ENCODE measurements around the gene COL6A2. TPM values are rescaled to one million over a fixed set of nuclear protein-coding genes. Genes with fewer than 3 reads are reported as not detected.

COL6A2 gene
- total and polyA plus RNA-seq, 2 experiments from 2014 or later, result 650 to 1,939 TPM

- Histone ChIP-seq H3K79me2 (ENCODE audit: insufficient read depth) (no peaks in the 10 kb centered on the region), H3K27me3 (replicated peaks; ENCODE audit: insufficient read depth) (no peaks in the 10 kb centered on the region), H4K20me1 (ENCODE audit: insufficient read depth) (no peaks in the 10 kb centered on the region), H3K9me3 (ENCODE audit: low read depth) (no peaks in the 10 kb centered on the region), H3K9ac (no peak overlapping the region), H3K27ac (no peak overlapping the region), H2AFZ (peak overlapping the region; percentile 55; the same call in 1 of the 2 replicates), H3K36me3 (ENCODE audit: low read depth) (no peaks in the 10 kb centered on the region), H3K4me2 (ENCODE audit: unreplicated experiment) (peak overlapping the region; percentile 16), H3K4me3 (0 out of 2 replicates have a peak overlapping the region, but pooled peaks have one; percentile 21), H3F3A (ENCODE audit: insufficient read depth) (peaks cover 6% of the 10 kb centered on the region; the same call in 1 of the 2 replicates), H3K4me1 (ENCODE audit: insufficient read depth) (no peaks in the 10 kb centered on the region), H3K9me2 (ENCODE audit: insufficient read depth) (no peaks in the 10 kb centered on the region)
- peak; percentile 67 for DNase-seq
- WGBS, 2 experiments (ENCODE audit: low coverage in 1 of 2, low lambda C conversion rate in 2 of 2, missing lambda C conversion rate in 2 of 2), result 33 to 40% methylated on average over 19 to 33 of the region's 33 CpGs
- TF ChIP-seq EZH2phosphoT487 (IDR thresholded peaks at IDR 0.05; ENCODE audit: insufficient read depth, low read depth) (no peak), EZH2 (IDR thresholded peaks at IDR 0.05; ENCODE audit: insufficient read depth, poor library complexity, severe bottlenecking) (no peak)
- in situ Hi-C loops (cut with MboI), result no loop called here
Observed at GRCh38 chr21:46153247-46154154, 55.6 kb downstream of the COL6A2 start.

DNA sequence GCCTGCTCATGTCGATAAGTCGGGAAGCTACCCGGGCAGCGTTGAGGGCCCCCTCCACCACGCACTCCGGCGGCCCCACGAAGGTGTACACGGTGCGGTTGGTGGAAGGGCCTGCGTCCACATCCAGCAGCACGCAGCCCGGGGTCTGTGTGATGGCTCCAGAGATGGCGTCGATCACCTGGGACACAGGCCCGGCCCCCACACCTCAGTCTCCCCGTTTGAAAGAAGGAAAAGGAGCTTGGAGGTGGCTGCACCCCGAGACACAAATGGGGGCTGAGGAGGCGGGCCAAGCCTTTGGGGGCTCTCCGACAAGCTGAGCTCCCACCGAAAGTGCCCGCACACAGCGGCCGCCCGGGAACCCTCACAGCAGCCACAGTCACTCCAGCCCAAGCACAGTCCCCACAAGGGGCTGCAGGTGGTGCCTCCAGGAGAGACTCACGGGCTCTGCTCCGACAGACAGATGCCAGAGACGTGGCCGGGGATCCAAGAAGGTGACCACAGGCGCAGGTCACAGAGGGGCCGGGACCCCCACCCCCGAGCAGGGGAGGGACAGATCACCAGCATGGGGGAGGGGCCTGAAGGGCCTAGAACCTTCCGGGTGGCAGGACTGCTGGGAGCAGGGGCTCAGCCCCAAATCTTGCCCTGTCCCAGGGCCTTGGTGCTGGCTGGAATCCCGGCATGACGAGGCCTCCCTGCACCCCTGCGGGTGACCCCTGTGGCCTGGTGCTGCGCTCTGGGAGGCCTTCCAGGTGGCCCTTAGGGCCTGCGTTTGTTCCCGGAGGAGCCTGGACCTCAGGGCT is 56.4 kb downstream of the COL6A2 start:
- H3K27me3 ChIP-seq (replicated peaks; ENCODE audit: insufficient read depth), result no peaks in the 10 kb centered on the region

GRCh38 chr21:46154955-46155513 is 57.1 kb downstream of the COL6A2 start:
- Histone ChIP-seq H3K4me3 (no peak overlapping the region), H3K9me3 (ENCODE audit: low read depth) (no peaks in the 10 kb centered on the region), H3K4me2 (ENCODE audit: unreplicated experiment) (no peak overlapping the region), H2AFZ (no peak overlapping the region), H3K79me2 (ENCODE audit: insufficient read depth) (no peaks in the 10 kb centered on the region), H3K4me1 (ENCODE audit: insufficient read depth) (no peaks in the 10 kb centered on the region), H4K20me1 (ENCODE audit: insufficient read depth) (no peaks in the 10 kb centered on the region), H3K27me3 (replicated peaks; ENCODE audit: insufficient read depth) (no peaks in the 10 kb centered on the region), H3K9me2 (ENCODE audit: insufficient read depth) (no peaks in the 10 kb centered on the region), H3K36me3 (ENCODE audit: low read depth) (no peaks in the 10 kb centered on the region), H3F3A (ENCODE audit: insufficient read depth) (no peaks in the 10 kb centered on the region), H3K27ac (no peak overlapping the region), H3K9ac (no peak overlapping the region)
- WGBS, 2 experiments (ENCODE audit: low coverage in 1 of 2, low lambda C conversion rate in 2 of 2, missing lambda C conversion rate in 2 of 2), result 83 to 85% methylated on average over 16 of the region's 16 CpGs
- TF ChIP-seq EZH2 (IDR thresholded peaks at IDR 0.05; ENCODE audit: insufficient read depth, poor library complexity, severe bottlenecking), result no peak
- no peak for TF ChIP-seq EZH2phosphoT487 (IDR thresholded peaks at IDR 0.05; ENCODE audit: insufficient read depth, low read depth)
- DNase-seq, result no peak
- in situ Hi-C loops (cut with MboI), result no loop called here

More for the DNA sequence above, 56.4 kb downstream of the COL6A2 start:
- Histone ChIP-seq H3K4me2 (ENCODE audit: unreplicated experiment) (no peak overlapping the region), H4K20me1 (ENCODE audit: insufficient read depth) (no peaks in the 10 kb centered on the region), H3K9me3 (ENCODE audit: low read depth) (no peaks in the 10 kb centered on the region), H3K79me2 (ENCODE audit: insufficient read depth) (no peaks in the 10 kb centered on the region), H3K36me3 (ENCODE audit: low read depth) (no peaks in the 10 kb centered on the region), H3F3A (ENCODE audit: insufficient read depth) (no peaks in the 10 kb centered on the region), H3K4me3 (no peak overlapping the region), H3K9me2 (ENCODE audit: insufficient read depth) (no peaks in the 10 kb centered on the region), H3K4me1 (ENCODE audit: insufficient read depth) (no peaks in the 10 kb centered on the region), H3K27ac (no peak overlapping the region), H2AFZ (no peak overlapping the region), H3K9ac (no peak overlapping the region)
- in situ Hi-C loops (cut with MboI), result no loop called here
- no peak for DNase-seq
- WGBS, 2 experiments (ENCODE audit: low coverage in 1 of 2, low lambda C conversion rate in 2 of 2, missing lambda C conversion rate in 2 of 2), result 84 to 85% methylated on average over 38 to 39 of the region's 39 CpGs
- TF ChIP-seq EZH2 (IDR thresholded peaks at IDR 0.05; ENCODE audit: insufficient read depth, poor library complexity, severe bottlenecking), result no peak
- TF ChIP-seq EZH2phosphoT487 (IDR thresholded peaks at IDR 0.05; ENCODE audit: insufficient read depth, low read depth), result no peak

Data from GM23248 (cell line).